HG03439 (cell line): Measurements from ENCODE around the gene LDLRAP1.

Source experiments
- ATAC-seq: cut with Tn5 transposase; IDR thresholded peaks from one replicate; pipeline ENCODE4 v1.9.1; 2021; ENCODE audit warnings: mild to moderate bottlenecking, moderate library complexity; ENCODE audit not compliant: unreplicated experiment

The LDLRAP1 gene

DNA sequence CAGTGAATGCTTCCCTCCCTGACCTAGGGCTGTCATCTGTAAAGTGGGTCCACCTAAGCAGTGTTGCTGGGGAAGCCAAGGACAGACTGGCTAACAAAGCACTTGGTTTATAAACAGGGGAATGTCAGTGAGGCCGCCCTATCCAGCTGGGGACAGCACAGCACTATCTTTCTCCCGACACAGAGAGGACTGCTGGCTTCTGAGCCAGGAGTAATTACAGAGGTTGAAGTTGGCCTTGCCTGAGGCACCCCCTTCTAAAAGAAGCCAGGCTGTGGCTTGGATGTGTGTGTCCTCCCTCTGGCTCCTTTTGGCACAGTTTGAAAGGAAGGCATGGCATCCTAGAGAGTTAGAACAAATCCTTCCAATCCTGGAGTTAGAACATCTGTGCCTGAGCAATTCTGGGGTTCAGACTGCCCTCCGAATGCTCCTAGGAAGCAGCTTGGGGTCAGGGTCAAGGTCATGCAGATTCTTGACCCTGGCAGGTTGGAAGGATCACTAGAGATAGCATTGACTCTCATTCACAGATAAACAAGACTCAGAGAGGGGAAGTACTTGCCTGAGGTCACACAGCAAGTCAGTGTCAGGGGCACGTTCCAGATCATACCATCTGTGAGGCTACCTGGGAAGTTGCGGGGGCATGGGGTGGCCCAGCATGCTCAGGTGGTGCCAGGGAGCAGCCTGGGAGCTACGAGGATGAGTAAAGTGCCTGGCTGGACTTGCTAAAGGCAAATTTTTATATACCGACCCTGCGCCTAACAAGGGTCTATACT lies 1.3 kb upstream of the LDLRAP1 start:
- no peak for ATAC-seq

DNA sequence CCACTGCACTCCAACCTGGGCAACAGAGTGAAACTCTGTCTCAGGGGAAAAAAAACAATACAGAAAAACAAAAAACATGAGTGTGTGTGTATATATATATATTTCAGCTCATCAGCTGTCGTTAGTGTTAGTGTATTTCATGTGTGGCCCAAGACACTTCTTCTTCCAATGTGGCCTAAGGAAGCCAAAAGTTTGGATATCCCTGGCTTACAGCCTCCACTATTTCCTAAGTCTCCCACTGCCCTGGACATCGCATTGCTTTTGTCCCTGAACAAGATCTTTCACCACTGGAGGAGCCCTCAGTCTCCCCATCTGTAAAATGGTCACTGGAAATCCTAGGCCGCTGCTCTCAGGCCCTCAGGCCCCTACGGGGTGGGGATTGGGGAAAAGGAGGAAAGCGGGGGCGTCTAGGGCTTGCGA lies 391 bp upstream of the LDLRAP1 start:
- ATAC-seq, result no peak

DNA sequence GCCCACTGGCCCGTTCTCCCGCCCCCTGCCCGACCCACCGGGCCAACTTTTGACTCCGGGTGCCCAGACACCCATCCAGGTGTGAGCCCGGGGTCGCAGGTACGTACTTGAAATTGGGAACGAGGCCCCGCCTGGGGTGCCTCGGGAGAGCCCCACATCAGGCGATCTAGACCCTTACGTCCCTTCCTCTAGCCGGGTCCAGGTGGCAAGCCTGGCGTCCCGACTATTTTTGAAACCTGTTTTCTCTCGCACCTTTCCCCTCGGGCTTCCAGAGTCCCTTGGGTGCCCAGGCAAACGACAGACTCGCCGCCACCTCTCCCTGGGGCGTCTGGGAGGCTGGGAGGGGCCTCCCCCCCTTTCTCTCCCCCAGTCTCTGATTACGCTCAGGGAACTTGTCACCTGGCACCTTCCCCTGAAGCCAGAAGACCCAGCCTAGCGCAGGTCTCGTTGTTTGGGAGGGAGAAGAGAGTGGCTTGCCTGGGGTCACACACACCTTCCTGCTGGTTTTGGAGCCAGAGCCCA lies 898 bp downstream of the LDLRAP1 start:
- ATAC-seq, result no peak

DNA sequence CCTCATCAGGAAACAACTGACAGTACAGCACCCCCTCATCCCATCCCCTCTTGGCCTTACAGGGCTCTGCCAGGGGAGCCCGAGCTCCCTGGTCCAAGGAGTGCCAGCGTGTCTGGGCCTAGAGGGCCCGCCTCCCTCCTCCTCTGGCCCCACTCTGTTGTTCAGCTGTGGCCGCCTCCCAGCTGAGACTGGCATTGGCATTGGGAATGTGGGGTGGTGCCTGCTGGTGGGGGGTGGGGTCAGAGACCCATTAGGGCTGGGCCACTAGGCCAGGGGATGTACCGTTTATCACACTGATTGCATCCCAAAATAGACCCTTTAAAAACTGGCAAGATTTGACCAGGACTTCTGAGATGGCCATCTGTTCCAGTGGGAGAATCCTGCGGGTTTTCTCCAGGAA lies 1.4 kb downstream of the LDLRAP1 start:
- ATAC-seq, result no peak

DNA sequence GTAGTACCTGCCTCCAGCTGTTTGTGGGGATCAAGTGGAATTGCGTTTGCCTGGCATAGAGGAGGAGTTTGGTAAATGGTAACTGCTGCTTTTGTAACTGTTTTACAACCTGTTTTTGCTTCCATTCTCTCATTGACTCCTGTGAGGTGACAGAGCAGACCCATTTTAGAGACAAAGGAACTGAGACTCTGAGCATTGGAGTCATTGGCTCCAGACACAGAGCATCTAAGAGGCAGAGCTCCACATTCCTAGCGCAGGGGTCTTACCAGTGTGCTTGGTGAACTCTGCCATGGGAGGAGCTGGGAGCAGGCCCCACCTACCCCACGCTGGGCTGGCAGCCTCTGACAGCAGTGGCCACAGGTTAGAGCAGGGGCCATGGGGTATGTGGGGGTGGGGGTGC lies 2.4 kb downstream of the LDLRAP1 start:
- ATAC-seq, result no peak

DNA sequence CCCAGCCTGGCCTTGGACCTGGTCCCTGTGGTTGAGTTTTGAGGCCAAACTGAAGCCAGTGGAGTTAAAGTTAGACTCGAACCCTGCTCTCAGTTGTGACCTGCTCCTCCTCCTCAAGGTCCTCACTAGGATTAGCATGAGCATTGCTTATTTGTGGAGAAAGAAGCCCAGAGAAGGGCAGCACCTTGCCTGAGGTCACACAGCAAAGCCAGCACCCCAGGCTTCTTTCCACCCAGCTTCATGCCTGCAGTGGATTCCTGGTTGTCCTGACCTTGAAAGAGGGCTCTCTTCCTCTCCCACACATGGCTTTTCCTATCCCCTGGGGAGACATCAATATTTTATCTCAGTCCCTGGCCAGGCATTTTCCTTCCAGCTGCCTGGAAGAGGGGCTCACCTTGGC lies 2.8 kb downstream of the LDLRAP1 start:
- no peak for ATAC-seq

DNA sequence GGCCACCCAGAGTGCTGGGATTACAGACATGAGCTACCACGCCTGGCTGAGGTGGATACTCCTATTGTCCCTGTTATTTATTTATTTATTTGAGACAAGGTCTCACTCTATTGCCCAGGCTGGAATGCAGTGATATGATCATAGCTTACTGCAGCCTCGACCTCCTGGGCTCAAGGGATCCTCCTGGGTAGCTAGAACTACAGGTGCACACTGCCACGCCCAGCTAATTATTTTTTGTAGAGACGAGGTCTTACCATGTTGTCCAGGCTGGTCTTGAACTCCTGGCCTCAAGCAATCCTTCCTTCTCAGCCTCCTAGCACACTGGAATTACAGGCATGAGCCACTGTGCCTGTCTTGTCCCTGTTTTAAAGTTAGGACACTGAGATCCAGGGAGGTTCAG lies 5.2 kb downstream of the LDLRAP1 start:
- no peak for ATAC-seq

DNA sequence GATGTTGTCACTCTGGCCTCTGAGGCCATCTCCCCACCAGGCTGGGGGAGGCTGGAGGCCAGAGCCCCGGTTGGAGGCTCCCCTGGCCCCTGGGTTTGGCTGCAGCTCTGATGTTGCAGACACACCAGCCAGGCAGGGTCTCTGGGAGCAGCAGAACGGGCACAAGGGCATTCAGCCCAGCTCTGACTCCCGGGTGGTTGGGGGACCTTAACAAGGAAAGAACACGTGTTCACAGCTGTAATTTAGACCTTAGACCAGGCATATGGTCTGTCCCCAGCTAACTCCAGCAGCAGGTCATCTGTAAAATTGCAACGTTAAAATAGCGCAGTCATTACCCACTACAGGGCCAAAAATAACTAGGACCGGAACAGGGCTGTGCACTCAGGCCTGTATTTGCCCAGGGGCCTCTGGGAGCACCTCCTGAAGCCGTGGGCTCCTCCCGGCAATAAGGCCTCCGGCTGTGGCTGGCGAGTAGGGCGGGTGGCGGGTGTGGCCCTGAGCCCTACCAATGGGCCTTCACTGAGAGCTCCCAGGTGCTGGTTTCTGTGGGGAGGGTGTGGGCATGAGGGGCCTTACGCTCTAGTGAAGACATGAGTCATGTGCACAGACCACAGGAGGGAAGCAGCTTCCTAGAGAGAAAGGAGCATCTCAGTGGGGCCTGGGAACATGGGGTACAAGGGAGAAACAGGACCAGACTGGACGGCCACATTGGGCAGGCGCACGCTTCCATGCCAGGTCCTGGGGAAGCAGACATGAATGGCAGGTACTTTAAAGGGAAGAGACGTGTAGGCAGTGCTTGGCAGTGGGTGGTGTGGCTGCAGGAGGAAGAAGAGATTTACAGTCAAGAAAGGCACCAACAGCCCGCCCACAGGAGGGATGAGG lies 6.1 kb downstream of the LDLRAP1 start:
- ATAC-seq, result peak; percentile 88

DNA sequence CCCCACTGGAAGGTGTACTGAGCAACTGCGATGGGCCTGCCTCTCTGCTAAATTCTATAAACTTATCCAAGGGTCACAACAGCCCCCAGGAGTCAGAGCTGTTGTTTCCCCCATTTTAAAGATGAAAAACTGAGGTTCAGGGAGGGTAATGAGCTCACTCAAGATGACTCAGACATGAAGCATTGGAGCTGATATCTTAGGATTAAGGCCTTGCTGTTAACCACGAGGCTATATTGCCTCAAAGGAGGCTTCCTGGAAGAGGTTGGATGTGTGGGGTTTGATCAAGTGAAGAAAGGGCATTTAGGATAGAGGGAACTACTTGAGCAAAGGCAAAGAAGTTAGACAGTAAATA lies 6.7 kb downstream of the LDLRAP1 start:
- ATAC-seq, result no peak

DNA sequence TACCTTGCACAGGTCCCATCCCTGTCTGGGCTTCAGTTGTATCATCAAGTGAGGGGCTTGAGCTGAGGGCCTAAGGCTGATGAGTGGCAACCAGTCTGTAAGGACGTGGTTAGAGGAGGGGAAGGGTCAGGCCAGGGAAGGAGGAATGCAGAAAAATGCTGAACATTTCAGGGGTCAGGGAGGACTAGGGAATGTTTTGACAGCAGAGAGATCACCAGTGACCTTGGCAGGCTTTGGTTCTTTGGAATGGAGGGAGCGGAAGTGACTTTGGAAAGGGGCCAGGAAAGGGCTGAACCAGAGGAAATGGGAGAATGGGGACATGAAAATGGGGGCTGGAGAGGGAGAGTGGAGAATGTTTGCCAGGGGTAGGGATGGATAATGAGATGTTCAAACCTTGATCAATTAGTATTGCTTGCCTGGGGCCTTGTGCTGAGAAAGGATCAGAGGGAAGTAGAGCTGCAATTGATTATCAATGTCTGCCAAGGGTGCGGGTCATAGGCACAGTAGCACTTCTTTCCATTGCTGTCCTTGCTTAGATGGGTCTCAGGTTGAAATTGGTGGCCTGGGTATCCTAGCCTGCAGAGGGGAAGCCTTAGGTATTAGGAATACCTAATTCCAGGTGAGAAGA lies 7.4 kb downstream of the LDLRAP1 start:
- no peak for ATAC-seq

DNA sequence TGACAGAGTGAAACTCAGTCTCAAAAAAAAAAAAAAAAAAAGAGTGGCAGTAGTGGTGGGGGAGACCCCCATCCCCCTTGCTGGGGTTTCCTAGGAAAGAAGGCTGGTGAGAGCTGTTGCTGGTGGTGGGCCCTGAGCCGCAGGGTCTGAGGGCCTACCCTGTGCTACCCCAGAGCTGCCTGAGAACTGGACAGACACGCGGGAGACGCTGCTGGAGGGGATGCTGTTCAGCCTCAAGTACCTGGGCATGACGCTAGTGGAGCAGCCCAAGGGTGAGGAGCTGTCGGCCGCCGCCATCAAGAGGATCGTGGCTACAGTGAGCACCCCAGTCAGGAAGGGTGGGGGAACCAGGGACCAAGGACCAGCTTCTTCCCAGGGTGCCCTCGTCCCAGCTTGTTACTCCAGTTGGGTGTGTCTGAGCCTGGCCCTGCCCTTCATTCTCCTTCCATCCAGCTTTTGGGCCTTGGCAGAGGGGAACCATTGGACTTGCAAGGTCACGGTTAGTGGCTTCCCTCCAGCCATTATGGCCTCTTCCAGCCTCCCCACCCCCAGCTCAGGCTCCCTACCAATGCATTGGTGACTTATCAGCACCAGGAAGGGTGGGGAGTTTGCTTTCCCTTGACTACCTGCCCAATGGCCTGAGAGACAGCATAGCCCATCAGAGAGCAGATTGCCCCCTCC lies 10.5 kb downstream of the LDLRAP1 start:
- no peak for ATAC-seq

DNA sequence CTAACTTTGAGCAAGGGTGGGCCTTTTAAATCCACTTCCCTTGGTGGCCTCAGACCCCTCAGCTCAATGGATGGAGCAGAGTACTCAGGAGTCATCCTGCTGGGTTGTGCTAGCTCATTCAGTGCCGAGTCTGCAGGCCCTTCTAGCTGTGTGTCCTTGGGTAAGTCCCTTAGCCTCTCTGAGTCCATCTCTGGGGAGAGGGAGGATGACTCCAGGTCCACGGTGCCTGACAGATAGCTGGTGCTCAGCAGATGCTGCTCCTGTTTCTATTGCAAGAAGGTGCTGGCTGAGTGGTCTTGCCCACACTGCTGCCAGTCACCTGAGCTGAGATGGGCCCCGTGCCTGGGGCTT lies 11.0 kb downstream of the LDLRAP1 start:
- ATAC-seq, result no peak

DNA sequence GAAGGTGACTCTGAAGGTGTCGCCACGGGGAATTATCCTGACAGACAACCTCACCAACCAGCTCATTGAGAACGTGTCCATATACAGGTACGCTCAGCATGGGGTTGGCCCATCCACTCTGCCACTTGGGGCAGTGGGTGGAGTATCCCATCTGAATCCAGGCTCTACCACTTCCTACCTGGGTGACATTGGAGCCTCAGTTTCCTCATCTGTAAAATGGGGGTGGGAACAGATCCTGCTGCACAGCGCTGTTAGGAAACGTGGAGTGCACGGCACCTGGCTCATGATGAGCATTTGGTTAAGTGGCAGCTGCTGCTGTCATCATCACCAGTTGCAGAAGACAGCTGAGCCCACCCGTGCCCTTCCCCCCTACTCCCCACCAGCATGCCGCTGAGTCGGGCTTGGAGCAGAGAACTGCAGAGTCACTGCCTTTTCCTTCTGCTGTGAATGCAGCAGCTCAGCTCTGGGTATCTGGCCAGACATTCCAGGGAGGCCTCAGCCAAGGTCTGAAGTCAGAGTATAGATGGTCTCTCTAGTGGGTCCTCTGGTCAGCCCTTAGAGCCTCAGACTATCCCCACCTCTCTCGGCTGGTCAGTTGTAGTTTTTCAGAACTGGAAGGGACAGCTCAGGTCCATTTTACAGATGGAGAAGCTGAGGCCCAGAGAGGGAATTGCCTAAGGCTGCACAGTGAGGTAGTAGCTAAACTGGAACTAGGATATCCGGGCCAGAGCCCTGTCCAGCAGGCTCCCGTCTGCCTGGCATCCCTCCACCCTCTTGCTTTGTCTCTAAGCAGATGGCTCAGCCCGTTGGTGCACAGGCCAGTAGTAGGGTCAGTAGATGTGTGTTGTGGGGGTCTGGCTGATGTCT lies 11.7 kb downstream of the LDLRAP1 start:
- no peak for ATAC-seq

DNA sequence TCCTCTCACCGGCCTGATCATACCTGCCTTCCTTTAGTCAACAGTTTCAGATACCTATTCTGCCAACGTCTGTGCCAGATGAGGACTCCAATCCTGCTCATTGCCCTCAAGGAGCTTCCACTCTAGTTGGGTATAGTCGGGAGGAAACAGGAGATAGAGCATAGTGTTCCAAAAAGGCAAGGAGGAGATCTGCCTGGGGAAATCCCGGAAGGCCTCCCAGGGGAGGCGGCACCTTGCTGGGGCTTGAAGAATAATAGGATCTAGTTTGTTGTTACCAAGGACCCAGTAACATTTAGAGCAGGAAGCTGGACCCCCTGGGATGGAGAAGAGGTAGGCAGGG lies 12.3 kb downstream of the LDLRAP1 start:
- ATAC-seq, result no peak

DNA sequence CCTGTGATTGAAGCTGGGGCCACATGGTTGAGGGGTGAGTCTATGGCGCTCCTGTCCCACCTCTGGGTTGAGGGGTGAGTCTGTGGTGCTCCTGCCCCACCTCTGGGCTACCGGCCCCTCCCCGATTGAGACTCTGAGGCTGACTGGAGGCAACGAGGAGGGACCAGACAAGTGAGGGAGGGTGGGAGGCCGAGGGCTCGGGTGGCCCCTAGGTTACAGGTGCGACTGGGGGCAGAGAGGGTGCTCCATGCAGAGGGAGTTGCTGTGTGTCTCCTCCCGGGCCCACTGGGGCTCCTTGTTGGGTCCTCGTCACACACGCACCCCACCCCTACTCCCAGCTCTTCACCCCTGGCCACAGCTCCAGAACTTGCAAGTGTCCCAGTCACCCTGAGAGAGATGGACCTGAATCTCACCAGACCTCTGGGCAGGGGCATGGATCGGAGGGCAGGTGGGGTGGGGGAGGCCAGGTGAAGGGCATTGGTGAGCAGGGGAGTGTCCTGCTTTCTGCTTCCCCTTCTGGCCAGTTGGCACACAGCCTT lies 12.8 kb downstream of the LDLRAP1 start:
- no peak for ATAC-seq

DNA sequence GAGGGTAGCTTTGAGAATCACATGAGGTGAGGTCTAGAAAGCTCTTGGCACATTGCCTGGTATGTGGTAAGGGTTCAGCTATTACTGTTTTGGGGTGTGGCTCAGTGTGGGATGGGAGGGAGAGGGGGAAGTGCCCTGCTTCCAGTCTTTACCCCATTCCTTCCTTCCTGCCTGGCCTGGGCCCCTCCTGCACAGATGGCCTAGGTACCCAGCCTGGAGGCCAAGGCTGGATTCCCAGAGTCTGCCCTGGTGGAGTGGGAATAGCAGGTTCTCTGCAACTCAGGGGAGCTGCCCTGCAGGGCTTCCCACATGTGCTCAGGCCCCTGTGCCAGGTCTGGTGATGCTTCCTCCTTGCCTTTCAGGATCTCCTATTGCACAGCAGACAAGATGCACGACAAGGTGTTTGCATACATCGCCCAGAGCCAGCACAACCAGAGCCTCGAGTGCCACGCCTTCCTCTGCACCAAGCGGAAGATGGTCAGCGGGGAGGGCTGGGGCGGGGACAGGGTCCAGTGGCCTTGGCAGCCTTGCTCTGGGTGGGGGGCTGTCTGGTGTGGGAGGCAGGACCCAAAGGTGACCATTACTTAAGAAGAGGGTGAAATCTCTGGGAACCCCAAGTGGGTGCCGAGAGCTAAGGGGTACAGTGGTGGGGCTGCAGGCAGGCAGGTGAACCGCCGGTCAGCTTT lies 13.5 kb downstream of the LDLRAP1 start:
- ATAC-seq, result no peak

DNA sequence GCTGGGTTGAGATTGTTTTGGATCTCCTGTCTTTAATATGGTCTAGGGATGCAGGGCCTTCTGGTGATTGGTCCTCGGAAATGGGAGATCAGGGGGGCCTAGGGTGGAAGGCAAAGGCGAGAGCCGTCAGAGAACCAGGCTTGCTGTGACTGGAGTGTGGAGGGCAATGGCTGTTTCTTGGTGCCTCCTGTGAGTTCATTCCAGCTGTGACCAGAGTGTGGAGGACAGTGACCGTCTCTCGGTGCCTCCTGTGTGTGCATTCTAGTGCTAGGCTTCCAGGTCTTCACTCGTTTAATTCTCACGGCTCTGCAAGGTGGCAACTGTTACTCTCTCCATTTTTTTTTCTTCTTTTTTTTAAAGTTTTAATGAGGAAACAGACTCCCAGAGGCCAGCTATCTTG lies 14.1 kb downstream of the LDLRAP1 start:
- no peak for ATAC-seq

DNA sequence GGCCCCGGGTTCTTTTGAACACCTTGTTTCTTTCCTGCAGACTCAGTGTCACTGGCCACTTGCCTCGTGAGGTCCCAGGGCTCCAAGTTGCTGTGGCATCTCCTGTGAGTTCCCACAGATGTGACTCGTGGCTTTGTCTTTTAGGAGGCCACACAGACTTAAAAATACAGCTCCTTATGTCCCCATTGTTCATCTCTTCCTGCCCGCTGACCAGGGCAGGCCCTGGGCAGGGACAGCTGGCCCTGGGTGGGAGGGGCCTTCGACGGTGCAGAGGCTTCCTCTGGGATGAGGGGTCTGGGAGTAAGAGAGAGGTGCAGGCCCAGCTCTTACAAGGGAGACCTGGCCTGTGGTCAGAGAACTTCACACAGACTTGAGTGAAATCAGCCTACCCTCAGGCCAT lies 15.6 kb downstream of the LDLRAP1 start:
- no peak for ATAC-seq

DNA sequence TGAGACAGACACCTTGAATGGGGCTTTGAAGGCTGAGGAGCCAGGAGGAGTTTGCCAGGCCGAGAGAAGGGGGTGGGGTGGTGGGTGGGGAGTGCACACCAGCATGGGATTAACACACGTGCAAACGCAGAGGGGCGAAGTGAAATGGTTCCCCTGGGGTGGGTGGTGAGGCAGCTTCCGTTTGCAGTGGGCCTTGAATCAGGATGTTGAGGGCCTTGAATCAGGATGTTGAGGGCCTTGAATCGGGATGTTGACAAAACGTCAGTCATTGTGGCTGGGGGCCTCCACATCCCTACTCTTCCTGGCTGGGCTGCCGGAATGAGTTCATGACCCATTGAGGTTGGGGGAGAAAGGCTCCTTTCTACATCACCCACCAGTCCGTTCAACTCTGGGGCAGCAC lies 16.6 kb downstream of the LDLRAP1 start:
- ATAC-seq, result no peak

DNA sequence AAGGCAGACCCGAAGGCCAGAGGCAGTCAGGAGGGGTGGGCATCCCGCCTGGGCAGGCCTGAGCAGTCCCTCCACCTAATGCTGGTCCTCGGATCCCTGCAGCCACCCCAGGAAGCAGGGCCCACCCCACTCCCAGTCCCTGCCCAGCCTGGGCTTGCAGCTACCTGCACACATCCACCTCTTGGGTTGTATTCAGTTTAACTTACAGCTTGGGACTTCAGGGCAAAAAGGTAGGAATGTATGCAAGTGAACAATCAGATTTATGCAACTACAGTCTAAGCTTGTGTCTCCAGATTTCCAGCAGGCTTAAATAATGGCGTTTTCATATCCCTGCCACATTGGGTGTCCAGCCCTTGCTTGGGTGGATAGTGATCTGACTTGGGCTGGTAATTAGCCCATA lies 17.4 kb downstream of the LDLRAP1 start:
- ATAC-seq, result no peak
